Tibial artery (tissue), 4 donors: ENCODE results near the gene EGLN2.

ENCODE experiments used
- DNase-seq, 2 donors: peaks; one replicate each; pipeline ENCODE4 v3.0.0-alpha.2; 2019
- H3K27ac ChIP-seq, 2 donors: fragments of 200-600 bp; sonication (generic) in 1 of 2; 1 replicate in 1 of 2; 2 replicates in 1 of 2; pipeline ENCODE4 v1.5.1; 2018 to 2019; ENCODE audit warnings: mild to moderate bottlenecking in 1 of 2
- H3K27me3 ChIP-seq, 2 donors: fragments of 200-600 bp; sonication (generic) in 1 of 2; one replicate each; pipeline versions ENCODE4 v1.5.1 to v1.6.0; 2016 to 2019
- H3K36me3 ChIP-seq, 3 donors: fragments of 200-600 bp; sonication (generic) in 2 of 3; one replicate each; pipeline ENCODE4 v1.5.1; 2016 to 2019; ENCODE audit warnings: mild to moderate bottlenecking in 2 of 3
- H3K4me1 ChIP-seq, 4 donors: fragments of 200-600 bp; sonication (generic) in 2 of 4; 1 replicate in 3 of 4; 2 replicates in 1 of 4; pipeline ENCODE4 v1.5.1; 2016 to 2019
- H3K4me3 ChIP-seq, 2 donors: fragments of 200-600 bp; sonication (generic) in 1 of 2; 1 replicate in 1 of 2; 2 replicates in 1 of 2; pipeline ENCODE4 v1.5.1; 2018 to 2019; ENCODE audit warnings: mild to moderate bottlenecking in 2 of 2
- H3K9me3 ChIP-seq, 3 donors: fragments of 200-600 bp; sonication (generic) in 1 of 3; one replicate each; pipeline ENCODE4 v1.5.1; 2016 to 2019
- CTCF ChIP-seq, 2 experiments: fragments of 200-600 bp in 1 of 2; fragments of 450-650 bp in 1 of 2; IDR thresholded peaks; one replicate each; pipeline ENCODE4 v1.5.1; 2017 to 2019; ENCODE audit warnings: antibody characterized with exemption in 2 of 2, mild to moderate bottlenecking in 1 of 2, moderate library complexity in 1 of 2
- intact Hi-C: fragments of 100-400 bp; cut with DNase I; formaldehyde crosslinking; loops from one replicate; pipeline ENCODE4 v1.15.0; 2023; ENCODE audit warnings: low total_unique reads

Gene EGLN2

DNA sequence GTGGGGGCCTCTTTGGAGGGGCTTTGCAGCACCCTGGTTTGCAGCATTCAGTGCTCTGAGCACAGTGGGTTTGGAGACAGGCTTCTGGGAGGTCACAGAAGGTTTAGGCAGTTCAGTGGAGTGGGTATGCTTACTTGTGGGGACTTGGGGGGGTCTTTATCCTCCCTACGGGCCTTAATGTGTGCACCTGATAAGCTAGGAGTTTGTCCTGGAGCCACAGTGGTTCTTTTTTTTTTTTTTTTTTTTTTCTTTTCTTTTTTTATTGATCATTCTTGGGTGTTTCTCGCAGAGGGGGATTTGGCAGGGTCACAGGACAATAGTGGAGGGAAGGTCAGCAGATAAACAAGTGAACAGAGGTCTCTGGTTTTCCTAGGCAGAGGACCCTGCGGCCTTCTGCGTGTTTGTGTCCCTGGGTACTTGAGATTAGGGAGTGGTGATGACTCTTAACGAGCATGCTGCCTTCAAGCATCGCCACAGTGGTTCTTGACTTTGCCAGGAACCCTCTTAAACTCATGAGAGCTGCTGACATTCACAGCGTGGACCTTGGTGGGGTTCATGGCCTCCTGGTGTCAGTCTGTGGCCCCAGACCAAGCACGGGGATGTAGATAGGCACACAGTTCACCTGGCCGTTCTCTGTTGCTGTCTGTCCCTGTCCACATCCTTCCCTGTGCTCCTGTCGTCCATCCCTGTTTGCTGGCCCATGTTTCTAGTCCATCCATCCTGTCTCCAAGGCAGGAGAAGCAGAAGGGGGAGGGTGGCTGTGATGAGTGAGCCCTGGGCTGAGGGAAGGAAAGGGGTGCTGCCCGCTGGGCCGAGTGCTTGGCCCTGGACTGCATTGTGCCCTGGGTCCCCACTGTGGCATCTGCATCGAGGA, 2.7 kb downstream of the EGLN2 start:
- no peaks in the 10 kb centered on the region for H3K27me3 ChIP-seq
- no peak for TF ChIP-seq CTCF (IDR thresholded peaks at IDR 0.05)
- peaks cover 7 to 76% (median 71%) of the 10 kb centered on the region in 4 donors for H3K4me1 ChIP-seq
- no peaks in the 10 kb centered on the region for H3K9me3 ChIP-seq
- intact Hi-C loops = loop anchor here (10.0 kb wide), 1 partner anchor 47 kb away; the partner anchor contains the start of genes ACTMAP and SNRPA
- peaks cover 7 to 30% (median 10%) of the 10 kb centered on the region in 3 donors for H3K36me3 ChIP-seq
- no peak for DNase-seq
- peak overlapping the region; percentile 91 to 97 for H3K4me3 ChIP-seq
- H3K27ac ChIP-seq = peak overlapping the region; percentile 97

DNA sequence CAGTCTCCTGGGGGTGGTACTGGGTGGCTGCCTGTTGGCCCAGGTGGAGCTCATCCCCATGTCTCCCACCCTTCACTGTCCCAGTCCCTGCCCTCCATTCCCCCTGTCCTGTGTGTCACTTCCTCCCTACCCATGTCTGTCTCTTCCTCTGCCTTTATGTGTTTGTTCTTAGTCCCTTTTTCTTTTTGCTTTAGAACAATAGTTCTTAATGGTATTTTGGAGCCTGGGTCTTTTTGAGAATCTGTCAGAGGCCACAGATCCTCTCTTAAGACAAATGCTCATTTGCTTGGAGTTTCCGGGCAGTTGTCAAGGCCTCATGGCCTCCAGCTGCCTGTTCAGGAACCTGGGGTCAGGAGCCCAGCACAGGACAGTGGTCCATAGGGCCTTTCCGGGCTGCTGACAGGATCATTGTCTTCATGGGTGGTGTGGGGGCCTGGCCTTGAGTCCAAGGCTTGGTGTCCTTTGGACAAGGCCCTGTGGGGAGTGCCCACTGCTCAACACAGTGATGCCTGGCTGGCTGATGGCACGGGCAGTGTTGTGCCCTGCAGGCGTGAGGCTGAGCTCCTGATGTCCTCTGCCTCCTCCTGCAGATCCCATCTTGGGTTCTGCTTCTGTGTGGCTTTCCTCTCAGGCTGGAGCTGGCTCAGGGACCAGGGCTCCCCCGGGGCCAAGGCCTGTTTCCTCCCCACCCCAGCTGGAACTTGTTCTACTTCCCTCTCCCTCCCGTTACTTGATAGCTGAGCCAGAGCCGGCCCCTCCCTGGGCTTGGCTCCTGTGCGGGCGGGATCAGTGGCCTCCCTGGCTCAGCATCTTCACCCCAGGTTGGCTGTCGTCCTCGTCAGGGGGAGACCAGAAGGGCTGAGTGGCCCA, 3.5 kb downstream of the EGLN2 start:
- DNase-seq = peak; percentile 71 to 86
- H3K36me3 ChIP-seq = peaks cover 7 to 34% (median 11%) of the 10 kb centered on the region in 3 donors
- no peaks in the 10 kb centered on the region for H3K9me3 ChIP-seq
- H3K27me3 ChIP-seq = no peaks in the 10 kb centered on the region
- intact Hi-C loops = loop anchor here (10.0 kb wide), 1 partner anchor 48 kb away; the partner anchor contains the start of genes ACTMAP and SNRPA
- H3K4me3 ChIP-seq = peak overlapping the region; percentile 22 to 28
- H3K4me1 ChIP-seq = peaks cover 7 to 83% (median 78%) of the 10 kb centered on the region in 4 donors
- peak overlapping the region; percentile 97 for H3K27ac ChIP-seq
- no peak for TF ChIP-seq CTCF (IDR thresholded peaks at IDR 0.05)

DNA sequence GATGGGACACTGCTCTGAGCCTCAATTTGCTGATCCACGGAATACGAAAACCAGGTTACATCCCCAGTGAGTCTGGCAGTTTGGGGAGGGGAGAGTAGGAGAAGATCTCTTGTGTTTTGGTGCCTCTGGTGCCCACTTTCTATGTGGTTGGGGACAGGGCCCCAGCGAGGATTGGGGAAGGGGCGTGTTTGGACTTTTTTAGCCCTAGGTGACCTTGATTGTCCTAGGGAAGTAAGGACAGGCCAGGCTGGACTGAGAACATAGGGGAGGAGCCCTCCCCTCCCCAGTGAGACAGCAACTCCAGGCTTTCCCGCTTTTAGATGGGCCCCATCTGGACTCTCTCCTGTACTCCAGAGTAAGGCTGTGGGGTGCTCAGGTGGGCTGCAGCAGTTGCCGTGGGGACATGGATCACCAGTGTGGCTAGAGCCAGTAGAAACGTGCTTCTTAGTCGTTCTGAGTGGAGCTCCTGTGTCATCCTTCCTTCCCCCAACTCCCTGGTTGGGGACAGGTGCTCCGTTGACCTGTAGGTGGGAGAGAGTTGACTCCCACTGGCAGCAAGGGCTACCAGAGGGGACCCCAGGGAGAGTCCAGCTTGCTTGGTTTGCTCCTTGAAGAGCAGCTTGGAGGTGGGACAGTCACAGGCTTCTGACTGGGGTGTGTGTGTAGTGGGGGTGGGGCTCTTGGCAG, 4.3 kb downstream of the EGLN2 start:
- peaks cover 7 to 81% (median 76%) of the 10 kb centered on the region in 4 donors for H3K4me1 ChIP-seq
- no peaks in the 10 kb centered on the region for H3K27me3 ChIP-seq
- TF ChIP-seq CTCF (IDR thresholded peaks at IDR 0.05) = no peak
- peak overlapping the region; percentile 22 to 28 for H3K4me3 ChIP-seq
- intact Hi-C loops = loop anchor here (10.0 kb wide), 1 partner anchor 49 kb away; the partner anchor contains the start of genes ACTMAP and SNRPA
- peaks cover 13 to 42% (median 19%) of the 10 kb centered on the region in 3 donors for H3K36me3 ChIP-seq
- no peak for DNase-seq
- no peaks in the 10 kb centered on the region for H3K9me3 ChIP-seq
- peak overlapping the region; percentile 97 for H3K27ac ChIP-seq

DNA sequence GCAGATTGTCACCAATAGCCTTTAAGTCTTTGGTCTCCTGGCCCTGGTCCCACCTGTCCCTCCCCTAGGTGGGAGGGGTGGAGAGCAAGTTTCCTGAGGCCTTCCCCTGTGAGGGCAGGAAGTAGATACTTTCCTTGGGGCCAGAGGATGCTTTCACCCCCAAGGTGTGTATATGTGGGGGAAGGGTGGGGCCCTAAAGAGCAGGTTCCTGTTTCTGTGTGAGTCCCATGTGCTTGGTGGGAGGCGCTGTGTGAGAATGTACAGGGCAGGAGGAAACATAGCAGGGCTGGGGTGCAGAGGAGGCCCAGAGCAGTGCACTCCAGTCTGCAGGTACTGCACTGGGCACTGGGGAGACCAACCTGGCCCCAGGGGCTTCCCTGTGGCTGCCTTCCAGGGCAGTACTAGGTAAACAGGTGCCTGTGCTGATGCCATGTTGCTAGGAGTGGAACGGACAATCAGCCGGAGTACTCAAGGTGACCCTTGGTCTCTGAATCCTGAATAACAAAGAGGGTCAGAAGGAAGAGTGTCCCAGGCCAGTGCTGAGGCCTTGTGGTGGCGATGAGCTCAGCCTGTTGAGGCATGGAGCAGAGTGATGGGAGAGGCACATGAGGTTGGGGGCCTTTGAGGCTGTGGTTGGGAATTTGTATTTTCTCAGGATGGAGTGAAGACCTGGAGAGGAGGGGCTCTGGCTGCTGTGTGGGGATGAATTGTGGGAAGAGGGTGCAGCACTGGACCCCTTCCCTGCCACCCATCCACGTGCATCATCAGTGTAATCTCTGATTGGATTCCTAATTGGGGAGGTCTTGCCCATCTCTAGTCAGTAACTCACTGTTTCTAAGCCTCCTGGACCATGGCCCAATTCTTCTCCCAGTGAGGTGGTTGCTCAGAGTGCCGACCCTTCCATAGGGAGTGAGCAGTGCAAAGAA, 5.1 kb downstream of the EGLN2 start:
- Histone ChIP-seq H3K4me1 (peaks cover 7 to 89% (median 79%) of the 10 kb centered on the region in 4 donors), H3K27ac (peak overlapping the region; percentile 97), H3K36me3 (peaks cover 18 to 50% (median 25%) of the 10 kb centered on the region in 3 donors), H3K27me3 (no peaks in the 10 kb centered on the region), H3K9me3 (no peaks in the 10 kb centered on the region), H3K4me3 (no peak overlapping the region)
- no peak for TF ChIP-seq CTCF (IDR thresholded peaks at IDR 0.05)
- intact Hi-C loops = loop anchor here (10.0 kb wide), 1 partner anchor 49 kb away; the partner anchor contains the start of genes ACTMAP and SNRPA
- no peak for DNase-seq
